ENCODE measurements around the gene HAPLN3. TPM values are rescaled to one million over a fixed set of nuclear protein-coding genes. Genes with fewer than 3 reads are reported as not detected.

HAPLN3 gene
- total and polyA plus RNA-seq, 2 donors (not counting 1 experiment from before 2014, with no cell fraction given) = 7.5 to 16.3 TPM

DNA sequence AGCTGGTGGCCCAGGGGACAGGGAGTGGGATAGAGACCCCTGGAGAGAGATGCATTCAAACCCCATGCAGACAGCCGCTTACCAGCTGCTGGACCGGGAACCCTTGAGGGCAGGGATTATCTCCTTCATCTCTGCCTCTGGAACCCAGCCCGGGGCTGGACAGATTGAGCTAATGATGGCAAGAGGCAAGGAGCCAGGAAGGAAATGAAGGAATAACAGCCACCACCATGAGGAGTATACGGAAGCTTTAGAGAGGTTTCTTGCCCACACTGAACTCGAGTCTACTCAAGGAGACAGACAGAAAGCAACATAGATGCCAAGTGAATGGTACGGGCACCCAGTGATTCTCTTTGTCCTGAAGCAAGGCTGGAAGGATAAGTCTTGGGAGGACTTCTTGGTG, 23.2 kb downstream of the HAPLN3 start:
- H3K4me1 ChIP-seq (ENCODE audit: control insufficient read depth in 2 of 2, insufficient read depth in 2 of 2, low read length in 2 of 2) = no peaks in the 10 kb centered on the region
- no peak overlapping the region for H3K4me3 ChIP-seq (ENCODE audit: control extremely low read depth in 1 of 5, extremely low read depth in 1 of 5, insufficient read depth in 1 of 5, low read depth in 2 of 5, low read length in 4 of 5)
- H3K27ac Mint-ChIP-seq = no peak overlapping the region
- H4K20me1 ChIP-seq (ENCODE audit: control insufficient read depth, insufficient read depth, low read length, poor library complexity, severe bottlenecking) = no peaks in the 10 kb centered on the region
- 84% methylated on average over 5 of the region's 6 CpGs for WGBS (ENCODE audit: insufficient coverage)
- DNase-seq = no peak
- peaks cover 0 to 2% (median 0%) of the 10 kb centered on the region in 3 donors for H3K9me3 ChIP-seq (ENCODE audit: control extremely low read depth in 1 of 3, control insufficient read depth in 2 of 3, insufficient read depth in 1 of 3, low read length in 2 of 3)
- H3K9me3 Mint-ChIP-seq (ENCODE audit: insufficient read depth) = no peaks in the 10 kb centered on the region
- no peak overlapping the region for H3K4me2 ChIP-seq (replicated peaks; ENCODE audit: low read depth, low read length, poor library complexity, severe bottlenecking)
- no peak overlapping the region for H3K9ac ChIP-seq (ENCODE audit: low read length)
- no peaks in the 10 kb centered on the region for H3K4me1 Mint-ChIP-seq
- no peak overlapping the region for H2AFZ ChIP-seq (ENCODE audit: insufficient read depth, low read depth, low read length, poor library complexity, severe bottlenecking)
- ChIA-PET CTCF (no interaction called here), POLR2A (no interaction called here)
- no peaks in the 10 kb centered on the region for H3K79me2 ChIP-seq (ENCODE audit: control insufficient read depth, insufficient read depth, low read length)
- H3K27me3 ChIP-seq (replicated peaks in 1 of 4; ENCODE audit: control extremely low read depth in 1 of 4, control insufficient read depth in 3 of 4, insufficient read depth in 4 of 4, low read length in 3 of 4) = peaks cover 0 to 6% (median 0%) of the 10 kb centered on the region in 4 experiments
- H3K27me3 Mint-ChIP-seq = peaks cover 8% of the 10 kb centered on the region
- no peak overlapping the region for H3K4me3 Mint-ChIP-seq
- no peak for ATAC-seq (ENCODE audit: low read depth)
- intact Hi-C loops (cut with micrococcal nuclease) = no loop called here
- no peak overlapping the region for H3K27ac ChIP-seq (ENCODE audit: low read length in 2 of 2)
- no peaks in the 10 kb centered on the region for H3K36me3 ChIP-seq (replicated peaks in 1 of 2; ENCODE audit: control extremely low read depth in 1 of 2, control insufficient read depth in 1 of 2, extremely low read depth in 1 of 2, insufficient read depth in 2 of 2, low read length in 1 of 2)
- TF ChIP-seq, protein P1, sequence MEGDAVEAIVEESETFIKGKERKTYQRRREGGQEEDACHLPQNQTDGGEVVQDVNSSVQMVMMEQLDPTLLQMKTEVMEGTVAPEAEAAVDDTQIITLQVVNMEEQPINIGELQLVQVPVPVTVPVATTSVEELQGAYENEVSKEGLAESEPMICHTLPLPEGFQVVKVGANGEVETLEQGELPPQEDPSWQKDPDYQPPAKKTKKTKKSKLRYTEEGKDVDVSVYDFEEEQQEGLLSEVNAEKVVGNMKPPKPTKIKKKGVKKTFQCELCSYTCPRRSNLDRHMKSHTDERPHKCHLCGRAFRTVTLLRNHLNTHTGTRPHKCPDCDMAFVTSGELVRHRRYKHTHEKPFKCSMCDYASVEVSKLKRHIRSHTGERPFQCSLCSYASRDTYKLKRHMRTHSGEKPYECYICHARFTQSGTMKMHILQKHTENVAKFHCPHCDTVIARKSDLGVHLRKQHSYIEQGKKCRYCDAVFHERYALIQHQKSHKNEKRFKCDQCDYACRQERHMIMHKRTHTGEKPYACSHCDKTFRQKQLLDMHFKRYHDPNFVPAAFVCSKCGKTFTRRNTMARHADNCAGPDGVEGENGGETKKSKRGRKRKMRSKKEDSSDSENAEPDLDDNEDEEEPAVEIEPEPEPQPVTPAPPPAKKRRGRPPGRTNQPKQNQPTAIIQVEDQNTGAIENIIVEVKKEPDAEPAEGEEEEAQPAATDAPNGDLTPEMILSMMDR (IDR thresholded peaks at IDR 0.05) = no peak
- no peak for TF ChIP-seq EZH2 (IDR thresholded peaks at IDR 0.05; ENCODE audit: borderline replicate concordance, insufficient read depth, low read depth, low read length, poor library complexity, severe bottlenecking)

DNA sequence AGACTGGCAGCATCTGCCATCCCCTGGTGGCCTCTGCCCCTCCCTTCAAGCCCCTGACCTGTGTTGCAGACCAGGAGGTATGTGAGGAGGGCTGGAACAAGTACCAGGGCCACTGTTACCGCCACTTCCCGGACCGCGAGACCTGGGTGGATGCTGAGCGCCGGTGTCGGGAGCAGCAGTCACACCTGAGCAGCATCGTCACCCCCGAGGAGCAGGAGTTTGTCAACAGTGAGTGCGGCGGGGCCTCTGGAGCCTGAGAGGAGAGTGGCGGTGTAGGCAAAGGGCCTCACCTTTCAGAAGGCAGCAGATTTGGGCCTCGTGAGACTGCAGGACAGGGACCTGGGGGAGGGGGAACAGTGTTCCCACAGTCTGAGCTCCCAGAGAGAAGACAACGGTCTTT, 24.0 kb downstream of the HAPLN3 start:
- no peak overlapping the region for H2AFZ ChIP-seq (ENCODE audit: insufficient read depth, low read depth, low read length, poor library complexity, severe bottlenecking)
- H3K4me2 ChIP-seq (replicated peaks; ENCODE audit: low read depth, low read length, poor library complexity, severe bottlenecking) = no peak overlapping the region
- no peak for ATAC-seq (ENCODE audit: low read depth)
- intact Hi-C loops (cut with micrococcal nuclease) = no loop called here
- no peaks in the 10 kb centered on the region for H3K79me2 ChIP-seq (ENCODE audit: control insufficient read depth, insufficient read depth, low read length)
- no peak overlapping the region for H3K4me3 Mint-ChIP-seq
- 87% methylated on average over 14 of the region's 14 CpGs for WGBS (ENCODE audit: insufficient coverage)
- no peak for DNase-seq
- H3K4me3 ChIP-seq (ENCODE audit: control extremely low read depth in 1 of 5, extremely low read depth in 1 of 5, insufficient read depth in 1 of 5, low read depth in 2 of 5, low read length in 4 of 5) = no peak overlapping the region
- H3K4me1 ChIP-seq (ENCODE audit: control insufficient read depth in 2 of 2, insufficient read depth in 2 of 2, low read length in 2 of 2) = no peaks in the 10 kb centered on the region
- H3K36me3 ChIP-seq (replicated peaks in 1 of 2; ENCODE audit: control extremely low read depth in 1 of 2, control insufficient read depth in 1 of 2, extremely low read depth in 1 of 2, insufficient read depth in 2 of 2, low read length in 1 of 2) = no peaks in the 10 kb centered on the region
- no peaks in the 10 kb centered on the region for H3K9me3 Mint-ChIP-seq (ENCODE audit: insufficient read depth)
- CTCF ChIA-PET = no interaction called here
- peaks cover 0 to 6% (median 0%) of the 10 kb centered on the region in 4 experiments for H3K27me3 ChIP-seq (replicated peaks in 1 of 4; ENCODE audit: control extremely low read depth in 1 of 4, control insufficient read depth in 3 of 4, insufficient read depth in 4 of 4, low read length in 3 of 4)
- H3K27me3 Mint-ChIP-seq = peaks cover 8% of the 10 kb centered on the region
- POLR2A ChIA-PET = no interaction called here
- H3K4me1 Mint-ChIP-seq = no peaks in the 10 kb centered on the region
- H3K27ac Mint-ChIP-seq = no peak overlapping the region
- TF ChIP-seq, protein P1 (IDR thresholded peaks at IDR 0.05) = no peak
- TF ChIP-seq EZH2 (IDR thresholded peaks at IDR 0.05; ENCODE audit: borderline replicate concordance, insufficient read depth, low read depth, low read length, poor library complexity, severe bottlenecking) = no peak
- no peak overlapping the region for H3K9ac ChIP-seq (ENCODE audit: low read length)
- no peaks in the 10 kb centered on the region for H4K20me1 ChIP-seq (ENCODE audit: control insufficient read depth, insufficient read depth, low read length, poor library complexity, severe bottlenecking)
- H3K9me3 ChIP-seq (ENCODE audit: control extremely low read depth in 1 of 3, control insufficient read depth in 2 of 3, insufficient read depth in 1 of 3, low read length in 2 of 3) = peaks cover 0 to 2% (median 0%) of the 10 kb centered on the region in 3 donors
- H3K27ac ChIP-seq (ENCODE audit: low read length in 2 of 2) = no peak overlapping the region

Measured in B cell (primary cell).